DMS53 treated with DMSO at 0.1 percent for 48 hours (cell line): Measurements from ENCODE around the gene ABCC3.

ENCODE experiments used
- DNase-seq: peaks from one replicate; lab custom pipeline; 2025; ENCODE audit not compliant: unreplicated experiment; lab: John Stamatoyannopoulos, UW

The ABCC3 gene

DNA sequence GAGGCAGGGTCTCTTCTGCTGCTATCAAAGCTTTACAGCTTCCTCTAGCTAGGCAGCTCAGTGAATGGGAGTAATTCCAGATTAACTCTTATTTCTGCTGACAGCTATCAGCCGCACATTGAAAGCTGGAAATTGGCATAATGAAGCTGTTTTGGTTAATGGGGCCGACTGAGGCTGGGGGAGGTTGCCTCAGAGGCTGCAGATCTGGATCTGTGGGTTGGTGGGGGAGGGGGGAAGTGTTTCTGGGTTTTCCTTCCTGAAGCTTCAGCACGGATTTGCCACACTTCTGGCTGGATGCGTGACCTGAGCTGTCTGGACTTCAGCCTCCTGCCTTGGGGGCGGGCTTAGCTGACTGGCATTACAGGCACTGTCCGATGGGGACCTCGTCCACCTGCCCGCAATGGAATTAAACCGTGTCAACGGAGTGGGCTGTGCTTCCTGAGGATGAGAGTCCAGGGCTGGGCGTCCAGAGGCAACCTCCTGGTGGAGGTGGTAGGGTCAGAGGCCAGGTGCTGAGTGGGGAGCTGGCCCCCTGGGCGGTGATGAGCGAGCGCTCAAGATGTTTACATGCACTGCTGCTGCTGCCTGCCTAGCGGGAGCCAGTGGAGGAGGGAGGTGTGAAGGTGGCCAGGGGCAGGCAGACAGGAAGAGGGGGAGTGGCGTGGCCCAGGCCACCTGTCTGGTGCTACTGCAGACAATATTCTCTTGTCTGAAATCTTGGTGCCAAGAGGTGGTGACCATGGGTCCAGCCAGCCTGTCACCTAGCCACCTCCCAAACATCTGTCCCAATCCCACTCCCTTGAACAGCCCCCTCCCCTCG lies 6.7 kb upstream of the ABCC3 start:
- DNase-seq: peak; percentile 99

DNA sequence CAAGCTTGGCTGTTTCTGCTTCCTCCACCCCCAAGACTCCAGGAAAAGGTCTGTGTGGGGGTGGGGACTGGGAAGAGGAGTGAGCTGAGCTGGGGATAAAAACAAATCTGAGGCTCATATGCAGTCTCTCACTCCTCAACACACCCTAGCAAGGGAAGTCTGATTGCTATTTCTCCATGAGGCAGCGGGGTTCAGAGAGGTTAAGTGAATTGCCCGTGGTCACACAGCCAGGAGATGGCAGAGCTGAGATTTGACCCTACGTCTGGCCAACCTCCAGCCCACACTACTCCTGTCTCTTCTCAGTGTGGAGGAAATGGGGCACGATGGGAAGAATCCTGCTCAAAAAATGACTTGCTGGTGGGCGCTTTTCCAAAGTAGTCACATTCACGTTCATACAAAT lies 4.8 kb upstream of the ABCC3 start:
- DNase-seq: no peak

DNA sequence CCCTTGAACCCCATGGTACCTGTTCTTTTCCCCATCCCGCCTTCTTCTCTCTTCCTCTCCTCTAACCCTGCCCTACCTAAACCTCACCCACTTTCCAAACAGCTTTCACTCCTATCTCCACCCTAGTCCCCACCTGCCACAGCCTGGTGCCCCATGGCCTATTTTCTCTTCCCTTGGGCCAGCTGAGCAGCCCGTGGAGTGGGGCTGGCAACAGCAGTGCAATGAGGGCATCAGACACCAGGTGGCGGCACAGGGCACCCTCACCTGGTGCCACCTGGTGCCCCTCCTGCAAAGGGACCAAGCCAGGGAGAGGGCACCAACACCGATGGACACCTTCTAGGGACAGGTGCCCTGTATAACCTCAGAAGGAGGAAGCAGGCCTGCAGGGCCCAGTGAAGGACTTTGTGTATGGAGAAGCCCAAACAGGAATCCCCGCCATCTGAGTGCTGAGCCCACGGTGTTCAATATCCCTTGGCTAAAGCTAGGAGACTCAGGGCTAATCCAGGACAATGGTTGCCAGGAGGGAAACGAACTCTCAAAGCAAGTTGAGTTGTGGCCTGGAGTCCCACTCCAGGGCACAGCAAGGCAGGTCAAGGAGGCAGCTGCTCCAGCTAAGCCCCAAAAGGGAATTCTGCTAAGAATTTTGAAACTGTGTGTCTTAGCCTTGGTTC lies 4.0 kb upstream of the ABCC3 start:
- DNase-seq: peak; percentile 81

DNA sequence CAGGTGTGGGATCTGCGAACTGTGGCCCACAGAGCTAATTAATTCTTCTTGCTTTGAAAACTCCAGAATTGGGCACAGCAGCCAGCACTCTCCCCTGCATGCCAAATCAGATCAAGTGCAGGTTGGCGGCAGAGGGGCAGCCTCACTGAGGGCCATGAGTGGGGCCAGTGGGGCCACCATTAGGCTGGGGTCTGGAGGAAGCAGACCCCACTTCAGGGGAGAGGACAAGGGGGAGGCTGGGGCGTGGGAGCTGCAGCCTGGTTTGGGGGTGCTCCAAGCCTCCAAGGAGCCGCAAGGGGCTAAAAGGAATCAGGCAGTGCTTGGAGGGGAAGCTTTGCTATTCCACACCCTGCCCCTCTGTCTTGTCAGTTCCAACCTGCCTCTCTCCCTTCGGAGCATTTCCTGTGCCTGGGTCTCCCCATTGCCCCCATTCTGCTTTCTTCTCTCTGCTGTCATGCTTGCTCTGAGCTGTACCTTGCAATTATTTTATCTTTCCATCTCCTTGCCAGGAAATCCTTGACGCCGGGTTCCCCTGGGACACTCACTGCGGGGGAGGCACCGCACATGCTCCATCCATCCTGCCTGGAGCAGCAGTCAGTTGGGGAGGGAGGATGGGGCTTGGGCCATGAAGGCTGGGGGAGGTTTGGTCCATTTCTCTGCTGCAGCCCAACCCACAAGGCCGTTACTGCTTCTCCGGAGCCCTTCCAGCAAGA lies 3.3 kb upstream of the ABCC3 start:
- no peak for DNase-seq

DNA sequence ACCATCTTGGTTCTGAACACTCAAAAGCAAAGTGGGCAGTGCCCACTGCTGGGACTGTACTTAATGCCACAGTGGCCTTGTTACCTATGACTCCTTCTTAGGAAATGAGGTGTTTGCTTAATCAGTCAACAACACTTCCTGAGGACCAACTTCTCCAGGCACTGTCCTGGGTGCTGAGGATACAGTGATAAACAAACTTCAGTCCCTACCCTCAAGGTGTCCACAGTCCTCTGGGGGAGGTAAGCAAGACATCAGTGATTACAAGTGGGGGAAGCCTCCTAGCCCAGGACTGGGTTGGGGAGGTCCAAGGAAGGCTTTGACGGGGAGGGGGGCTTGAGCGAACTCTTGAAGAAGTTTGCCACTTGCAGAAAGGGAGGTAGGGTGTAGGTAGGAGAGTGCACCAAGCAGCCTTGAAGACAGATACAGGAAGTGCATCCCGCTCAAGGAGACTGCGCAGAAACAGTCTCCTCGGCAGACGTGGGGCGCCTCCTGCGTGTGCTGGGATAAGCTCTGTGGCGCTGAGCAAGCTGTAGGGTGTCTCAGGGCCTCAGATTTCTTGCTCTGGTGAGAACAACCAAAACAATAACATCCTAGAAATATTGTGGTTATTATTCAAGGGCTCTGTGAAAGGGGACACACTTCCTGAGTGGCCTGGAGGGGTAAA lies 2.6 kb upstream of the ABCC3 start:
- no peak for DNase-seq

DNA sequence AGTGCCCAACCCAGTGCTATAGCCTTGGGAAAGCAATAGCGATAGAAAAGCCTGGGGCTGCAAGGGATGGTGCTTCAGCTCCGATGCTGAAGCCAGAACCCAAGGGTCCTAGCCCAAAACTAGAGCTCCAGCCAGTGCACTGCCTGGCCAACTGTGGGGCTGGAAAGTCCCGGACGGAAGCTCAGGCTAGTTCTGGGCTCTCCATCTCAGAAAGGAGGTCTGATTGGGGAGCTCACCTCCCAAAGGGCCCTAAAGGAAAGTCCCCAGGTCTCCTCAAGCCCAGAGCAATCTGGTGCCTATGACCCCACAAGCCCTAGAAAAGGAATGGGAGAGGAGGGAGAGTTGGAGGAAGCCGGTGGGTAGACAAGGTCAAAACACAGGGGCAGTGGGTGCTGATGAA lies 2.0 kb upstream of the ABCC3 start:
- DNase-seq: no peak

DNA sequence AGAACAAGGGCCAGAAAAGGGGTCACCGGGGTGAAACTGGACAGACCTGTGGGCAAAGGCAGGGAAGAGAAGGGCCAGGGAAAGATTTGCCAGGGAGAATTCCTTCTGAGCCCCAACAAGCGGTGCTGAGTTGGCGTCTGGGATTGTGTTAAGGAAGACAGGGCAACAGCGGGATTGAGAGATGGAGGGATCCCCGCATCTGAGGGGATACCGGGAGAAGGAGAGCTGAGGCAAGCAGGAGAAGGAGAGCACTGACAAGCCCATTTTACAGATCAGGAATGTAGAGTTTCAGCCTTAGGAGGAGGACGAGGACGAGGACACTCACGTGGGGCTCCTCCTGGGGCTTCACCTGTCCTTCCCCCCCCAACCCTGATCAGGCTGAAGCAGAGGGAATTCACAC lies 998 bp upstream of the ABCC3 start:
- no peak for DNase-seq

- DNase-seq: no peak
Measured at GRCh38 chr17:50634915-50635731, 442 bp downstream of the ABCC3 start.

- DNase-seq: no peak
Measured at GRCh38 chr17:50635732-50635981, 976 bp downstream of the ABCC3 start.

DNA sequence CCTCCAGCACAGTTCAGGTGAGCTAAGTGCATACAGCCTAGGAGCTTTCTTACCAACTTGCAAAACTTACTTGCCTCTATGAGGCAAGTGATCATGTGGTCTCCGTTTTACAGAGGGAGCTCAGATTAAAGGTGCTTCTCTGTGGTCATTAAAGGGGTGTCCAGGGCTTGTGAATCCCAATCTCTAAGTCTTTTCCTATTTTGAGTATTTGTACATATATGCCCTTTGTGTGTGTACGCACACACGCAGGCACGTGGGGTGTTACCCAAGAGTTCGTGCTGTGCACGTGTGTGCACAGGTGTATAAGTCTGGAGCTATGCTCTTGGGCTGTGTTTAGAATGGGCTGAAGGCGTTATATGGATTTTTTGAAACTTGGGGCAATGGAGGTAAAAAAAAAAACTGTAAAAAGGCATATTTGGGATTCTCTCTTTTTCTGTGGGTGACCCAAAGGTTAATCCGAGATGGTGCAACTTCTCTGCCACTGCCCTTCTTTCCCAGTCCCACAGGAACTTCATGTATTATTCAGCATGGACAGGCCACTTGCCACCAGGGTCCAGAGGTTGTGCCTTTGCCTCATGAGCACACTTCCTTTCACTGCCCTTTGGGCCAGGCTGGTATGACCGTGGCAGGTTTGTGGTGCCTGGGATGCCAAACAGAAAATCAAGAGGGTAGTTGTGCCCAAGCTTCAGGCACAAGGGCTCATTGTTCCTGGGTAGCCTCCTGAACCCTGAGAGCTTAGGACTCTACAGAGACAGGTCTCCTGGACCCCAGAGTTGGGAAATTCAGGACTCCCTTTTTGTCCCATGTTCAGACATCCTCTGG lies 1.5 kb downstream of the ABCC3 start:
- no peak for DNase-seq

DNA sequence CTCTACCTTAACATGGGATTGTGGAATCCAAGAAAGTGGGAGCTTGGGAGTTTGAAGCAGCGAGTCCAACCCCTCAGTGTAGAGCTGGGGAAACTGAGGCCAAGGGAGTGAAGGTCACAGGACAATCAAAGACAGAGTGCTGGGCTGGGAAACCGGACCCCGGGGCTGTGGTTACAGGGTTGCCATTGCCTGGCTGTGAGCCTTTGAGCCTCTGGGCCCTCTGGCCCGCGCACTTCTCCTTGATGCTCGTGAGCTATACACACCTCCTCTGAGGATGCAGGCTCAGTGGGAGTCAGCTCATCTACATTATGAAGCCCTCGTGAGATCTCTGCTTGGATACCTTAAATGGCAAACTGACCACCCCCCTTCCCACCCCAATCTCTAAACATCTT lies 2.1 kb downstream of the ABCC3 start:
- no peak for DNase-seq

- DNase-seq: no peak
Measured at GRCh38 chr17:50637829-50638605, 3.3 kb downstream of the ABCC3 start.

GRCh38 chr17:50638606-50638965 lies 3.9 kb downstream of the ABCC3 start:
- no peak for DNase-seq

DNA sequence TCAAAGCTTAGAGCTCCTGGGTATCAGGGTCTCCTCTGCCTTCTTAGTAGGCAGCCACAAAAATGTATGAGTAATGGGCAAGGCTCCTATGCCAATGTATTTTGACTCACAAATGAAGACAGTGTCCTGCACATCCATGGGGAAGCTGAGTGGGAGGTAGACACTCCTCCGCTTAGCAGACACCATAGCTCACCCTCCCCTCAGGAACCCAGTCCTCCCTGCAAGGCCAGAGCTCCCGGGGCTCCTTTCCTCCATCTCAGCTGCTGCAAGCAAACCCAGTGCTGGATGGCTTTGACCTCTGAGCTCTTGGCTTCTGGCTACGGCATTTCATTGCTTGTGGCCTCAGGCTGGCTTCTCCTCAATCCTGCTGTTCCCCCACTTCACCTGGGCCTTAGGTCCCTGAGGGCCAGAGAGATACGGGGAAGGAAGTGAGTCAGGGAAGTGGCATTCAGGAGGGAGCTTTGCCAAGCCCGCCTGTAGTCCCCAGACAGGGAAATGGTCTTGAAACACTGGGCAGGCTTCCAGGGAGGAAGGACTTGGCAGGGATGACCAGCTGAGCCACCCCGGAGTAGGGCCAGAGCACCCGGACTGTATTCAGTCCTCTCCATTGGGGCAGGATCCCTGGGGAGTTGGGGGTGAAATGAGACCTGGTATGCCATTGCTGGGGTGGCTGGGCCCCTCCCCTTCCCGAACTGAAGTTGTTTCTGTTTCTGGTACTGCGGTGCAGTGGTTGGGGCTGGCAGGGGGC lies 4.5 kb downstream of the ABCC3 start:
- peak; percentile 91 for DNase-seq

DNA sequence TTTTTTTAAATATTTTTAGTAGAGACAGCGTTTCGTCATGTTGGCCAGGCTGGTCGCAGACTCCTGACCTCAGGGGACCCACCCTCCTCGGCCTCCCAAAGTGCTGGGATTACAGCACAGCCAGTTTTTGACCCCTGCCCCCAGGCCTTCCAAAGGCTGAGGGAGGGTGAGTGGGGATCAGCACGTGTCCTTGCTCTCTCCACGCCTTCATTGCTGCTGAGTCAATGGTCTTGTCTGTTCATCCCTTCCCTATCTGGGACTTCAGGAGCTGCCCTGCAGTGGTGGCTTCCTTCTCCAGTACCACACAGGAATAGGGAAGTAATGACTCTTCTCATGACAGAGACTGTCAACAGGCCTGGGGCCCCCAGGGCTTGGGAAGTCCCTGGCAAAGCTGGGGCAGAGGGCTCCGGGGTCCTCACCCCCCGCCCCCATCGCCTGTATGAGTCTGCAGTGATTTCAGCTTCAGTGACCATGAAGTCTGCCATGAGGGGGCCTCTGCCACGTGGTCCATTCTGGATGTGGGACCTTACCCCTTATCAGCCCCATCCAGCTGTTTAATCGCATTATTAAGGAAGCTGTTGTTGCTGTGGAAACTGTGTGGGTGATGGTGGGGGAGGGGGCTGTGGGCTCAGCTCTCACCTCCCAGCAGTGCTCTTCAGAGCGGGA lies 6.1 kb downstream of the ABCC3 start:
- DNase-seq: no peak

GRCh38 chr17:50641357-50641756 lies 6.7 kb downstream of the ABCC3 start:
- no peak for DNase-seq

DNA sequence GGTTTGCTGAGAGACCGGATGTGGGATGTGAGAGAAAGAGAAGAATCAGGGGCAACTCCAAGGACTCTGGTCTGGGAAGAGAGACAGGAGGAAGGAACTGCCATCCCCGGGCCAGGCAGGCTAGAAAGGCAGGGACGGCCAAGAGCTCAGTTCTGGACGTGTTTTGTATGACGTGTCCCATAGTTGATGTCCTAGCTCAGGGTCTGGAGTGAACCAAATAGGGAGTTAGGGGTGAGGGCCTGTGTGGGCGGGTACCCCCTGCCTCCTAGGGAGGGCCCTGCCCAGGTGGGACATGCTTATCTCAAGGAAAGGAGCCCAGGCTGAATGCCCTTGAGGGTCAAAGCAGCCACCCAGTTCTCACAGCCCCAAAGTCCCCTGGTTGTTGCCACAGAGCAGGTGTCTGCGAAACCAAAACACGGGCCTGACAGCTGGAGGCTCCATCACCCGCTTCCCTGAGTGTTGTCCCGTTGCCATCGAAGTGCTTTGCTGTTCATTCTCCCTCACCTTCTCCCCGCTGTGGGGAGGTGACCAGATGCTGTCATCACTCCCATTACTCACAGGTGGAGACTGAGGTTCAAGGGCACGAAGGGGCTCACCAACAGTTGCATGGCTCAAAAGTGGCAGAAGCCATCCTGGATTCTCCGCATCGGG lies 7.5 kb downstream of the ABCC3 start:
- no peak for DNase-seq
